RKO (cell line): ENCODE measurements around the gene BRD1.

ENCODE experiments used
- DNase-seq: peaks from one replicate; pipeline ENCODE4 v3.0.0-alpha.2; 2016; ENCODE audit warnings: low spot score

BRD1 gene

GRCh38 chr22:49800408-49801238 is 27.1 kb downstream of the BRD1 start:
- no peak for DNase-seq

GRCh38 chr22:49799431-49800075 is 28.1 kb downstream of the BRD1 start:
- DNase-seq: no peak

- DNase-seq: no peak
Observed at GRCh38 chr22:49798486-49799151, 29.1 kb downstream of the BRD1 start.

- no peak for DNase-seq
Observed at GRCh38 chr22:49797706-49798105, 30.0 kb downstream of the BRD1 start.

- no peak for DNase-seq
Observed at GRCh38 chr22:49796596-49797270, 30.9 kb downstream of the BRD1 start.

- DNase-seq: no peak
Observed at GRCh38 chr22:49795521-49795920, 32.2 kb downstream of the BRD1 start.

- DNase-seq: no peak
Observed at GRCh38 chr22:49793871-49794270, 33.8 kb downstream of the BRD1 start.

- DNase-seq: no peak
Observed at GRCh38 chr22:49793296-49793695, 34.4 kb downstream of the BRD1 start.

GRCh38 chr22:49792107-49792506 is 35.6 kb downstream of the BRD1 start:
- no peak for DNase-seq

GRCh38 chr22:49791682-49792081 is 36.0 kb downstream of the BRD1 start:
- no peak for DNase-seq

GRCh38 chr22:49790912-49791311 is 36.8 kb downstream of the BRD1 start:
- DNase-seq: no peak

GRCh38 chr22:49789289-49790141 is 38.2 kb downstream of the BRD1 start:
- no peak for DNase-seq

GRCh38 chr22:49788504-49788903 is 39.2 kb downstream of the BRD1 start:
- DNase-seq: no peak

GRCh38 chr22:49787861-49788260 is 39.8 kb downstream of the BRD1 start:
- DNase-seq: no peak

GRCh38 chr22:49786976-49787706 is 40.5 kb downstream of the BRD1 start:
- no peak for DNase-seq

GRCh38 chr22:49785841-49786471 is 41.7 kb downstream of the BRD1 start:
- DNase-seq: no peak

GRCh38 chr22:49785046-49785521 is 42.6 kb downstream of the BRD1 start:
- no peak for DNase-seq

GRCh38 chr22:49784630-49784971 is 43.1 kb downstream of the BRD1 start:
- DNase-seq: no peak

- no peak for DNase-seq
Observed at GRCh38 chr22:49783926-49784629, 43.6 kb downstream of the BRD1 start.
